ENCODE measurements around the gene SLC7A7. TPM values are rescaled to one million over a fixed set of nuclear protein-coding genes. Genes with fewer than 3 reads are reported as not detected.

The SLC7A7 gene
- total and polyA plus RNA-seq, 2 of the 13 experiments (the other 11 are each of a cell fraction or from before 2014, with no cell fraction given): 0.13 to 0.63 TPM

GRCh38 chr14:22773162-22774010 lies 41.8 kb downstream of the SLC7A7 start (continued):
- TF ChIP-seq ZNF512 (CRISPR knock-in tag; IDR thresholded peaks at IDR 0.05): no peak
- no peak for TF ChIP-seq NONO (IDR thresholded peaks at IDR 0.05)
- peak; percentile 45; the same call in 1 of the 2 replicates for TF ChIP-seq NONO (CRISPR knock-in tag; conservative IDR thresholded peaks at IDR 0.05)
- TF ChIP-seq BORCS8-MEF2B (CRISPR knock-in tag; IDR thresholded peaks at IDR 0.05): peak; percentile 27; the same call in 1 of the 2 replicates
- TF ChIP-seq PHF8 (CRISPR knock-in tag; IDR thresholded peaks at IDR 0.05): 0 out of 2 replicates have a peak, but pooled peaks have one; percentile 8
- TF ChIP-seq KDM2A (CRISPR knock-in tag; IDR thresholded peaks at IDR 0.05; ENCODE audit: borderline replicate concordance, low read depth): no peak
- peak; percentile 41; the same call in 1 of the 2 replicates for TF ChIP-seq CREB3 (CRISPR knock-in tag; IDR thresholded peaks at IDR 0.05)
- peak; percentile 99 for TF ChIP-seq RBM22 (optimal IDR thresholded peaks at IDR 0.05; ENCODE audit: low read length)
- TF ChIP-seq ZNF280D (CRISPR knock-in tag; IDR thresholded peaks at IDR 0.05): no peak
- no peak for TF ChIP-seq ZNF280B (CRISPR knock-in tag; IDR thresholded peaks at IDR 0.05; ENCODE audit: borderline replicate concordance)
- TF ChIP-seq NFYB (CRISPR knock-in tag; IDR thresholded peaks at IDR 0.05): 0 out of 2 replicates have a peak, but pooled peaks have one; percentile 19
- TF ChIP-seq KAT8 (CRISPR knock-in tag; IDR thresholded peaks at IDR 0.05): no peak
- TF ChIP-seq U2AF2 (IDR thresholded peaks at IDR 0.05; ENCODE audit: low read depth, low read length): no peak
- TF ChIP-seq YY1 (IDR thresholded peaks at IDR 0.05; ENCODE audit: insufficient read depth, insufficient replicate concordance, low read depth, low read length): no peak
- no peak for TF ChIP-seq SP140L (CRISPR knock-in tag; IDR thresholded peaks at IDR 0.05; ENCODE audit: borderline replicate concordance)
- TF ChIP-seq SAP130 (CRISPR knock-in tag; IDR thresholded peaks at IDR 0.05; ENCODE audit: low read depth): no peak
- TF ChIP-seq TARDBP (CRISPR knock-in tag; IDR thresholded peaks at IDR 0.05): 0 out of 2 replicates have a peak, but pooled peaks have one; percentile 16
- 0 out of 2 replicates have a peak, but pooled peaks have one; percentile 11 for TF ChIP-seq ZNF576 (CRISPR knock-in tag; IDR thresholded peaks at IDR 0.05)
- peak; percentile 61; the same call in 1 of the 2 replicates for TF ChIP-seq CSRNP1 (CRISPR knock-in tag; IDR thresholded peaks at IDR 0.05)

All from HepG2 (cell line).